Measurements from ENCODE around the gene BLOC1S5.

GRCh38 chr6:7978736-7979135 lies 85.5 kb downstream of the BLOC1S5 start:
- TF ChIP-seq CTCF (IDR thresholded peaks at IDR 0.05), result no peak
- TF ChIP-seq POLR2AphosphoS5 (IDR thresholded peaks at IDR 0.05), result no peak
- no peak for TF ChIP-seq POLR2A (IDR thresholded peaks at IDR 0.05)
- TF ChIP-seq EP300 (IDR thresholded peaks at IDR 0.05), result no peak

Data from sigmoid colon (tissue), 4 donors.